HG03196 (cell line): ENCODE measurements around the gene ABCC8.
A peak's percentile ranks its signal among the peaks of the same experiment; 100 is the strongest.

Experiments
- ATAC-seq: cut with Tn5 transposase; IDR thresholded peaks from one replicate; pipeline ENCODE4 v1.9.1; 2021; ENCODE audit not compliant: unreplicated experiment

The ABCC8 gene

GRCh38 chr11:17506314-17506713 lies 29.7 kb upstream of the ABCC8 start:
- no peak for ATAC-seq

DNA sequence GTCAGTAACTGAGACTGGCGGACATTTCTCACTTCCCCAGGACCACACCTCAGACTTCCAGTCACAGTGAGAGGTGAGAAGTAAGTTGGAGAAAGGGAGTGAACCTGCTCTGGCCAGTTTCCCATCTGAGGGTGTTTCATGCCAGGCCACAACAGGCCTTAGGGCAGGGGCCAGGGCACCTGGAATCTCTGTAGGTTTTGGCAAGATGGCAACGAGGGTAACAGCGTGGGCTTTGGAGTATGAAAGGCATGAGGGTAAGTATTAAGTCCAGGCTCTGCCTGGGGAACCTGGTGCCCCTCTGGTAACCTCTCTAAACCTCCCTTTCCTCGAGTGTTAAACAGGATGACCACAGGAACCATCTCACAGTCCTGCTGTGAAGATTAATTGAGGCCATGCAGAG lies 28.5 kb upstream of the ABCC8 start:
- no peak for ATAC-seq

GRCh38 chr11:17504330-17505107 lies 27.9 kb upstream of the ABCC8 start:
- ATAC-seq = peak; percentile 56

DNA sequence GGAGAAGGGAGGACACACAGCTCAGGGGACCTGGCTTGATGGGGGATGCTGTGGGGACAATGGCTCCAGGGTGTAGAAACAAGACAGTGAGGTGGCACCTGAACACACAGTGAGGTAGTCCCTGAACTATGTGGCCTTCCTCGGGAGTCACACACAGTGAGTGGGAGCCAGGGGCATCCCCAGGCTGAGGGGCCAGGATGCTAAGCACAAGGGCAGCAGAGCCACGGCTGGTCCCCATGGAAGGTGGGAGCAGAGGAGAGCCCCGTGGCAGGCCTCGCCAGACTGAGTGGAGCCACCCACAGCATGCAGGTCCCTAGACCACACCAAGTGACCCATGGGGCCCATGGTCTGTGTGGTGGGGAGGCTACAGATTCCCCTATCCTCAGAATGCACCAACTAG lies 26.0 kb upstream of the ABCC8 start:
- no peak for ATAC-seq

DNA sequence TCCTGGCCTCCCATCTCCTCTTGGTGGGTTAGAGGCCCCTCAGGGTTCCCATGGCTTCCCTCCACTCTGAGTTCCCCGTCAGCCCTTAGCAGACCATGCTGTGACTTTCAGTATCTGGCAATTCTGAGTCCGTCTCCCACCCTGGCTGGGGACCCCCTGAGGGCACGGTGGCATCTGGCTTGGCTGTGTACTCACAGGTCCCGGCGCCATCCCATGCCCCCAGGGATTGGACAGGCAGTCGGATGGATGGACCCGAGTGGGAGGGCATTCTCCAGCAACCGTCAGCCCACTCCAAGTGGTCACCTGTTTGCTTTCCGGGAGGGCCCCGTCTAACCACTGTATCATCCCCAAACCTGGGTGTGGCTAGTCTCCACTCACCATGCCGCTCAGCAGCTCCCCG lies 24.0 kb upstream of the ABCC8 start:
- ATAC-seq = no peak

GRCh38 chr11:17498475-17498874 lies 21.8 kb upstream of the ABCC8 start:
- no peak for ATAC-seq

GRCh38 chr11:17498058-17498457 lies 21.4 kb upstream of the ABCC8 start:
- no peak for ATAC-seq

GRCh38 chr11:17496406-17496805 lies 19.8 kb upstream of the ABCC8 start:
- no peak for ATAC-seq

GRCh38 chr11:17494019-17494418 lies 17.4 kb upstream of the ABCC8 start:
- ATAC-seq = no peak

DNA sequence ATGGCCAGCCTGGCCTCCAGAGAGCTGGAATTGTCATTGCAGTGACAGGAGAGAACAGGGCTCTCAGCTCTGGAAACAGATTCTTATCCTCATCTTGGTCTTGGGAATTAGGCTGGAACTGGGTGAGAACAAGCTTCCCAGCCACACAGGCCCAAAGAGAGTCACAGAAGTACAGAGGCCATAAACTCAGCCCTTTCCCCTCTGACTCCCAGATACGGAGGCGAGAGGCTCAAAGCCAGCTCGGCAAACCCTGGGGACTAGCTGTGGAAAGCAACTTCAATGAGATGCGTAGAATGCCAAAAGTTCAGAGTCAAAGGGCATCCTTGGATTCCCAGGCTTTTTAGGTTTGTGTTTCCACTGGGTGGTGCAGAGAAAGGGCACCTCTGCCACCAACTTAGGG lies 14.3 kb upstream of the ABCC8 start:
- no peak for ATAC-seq

DNA sequence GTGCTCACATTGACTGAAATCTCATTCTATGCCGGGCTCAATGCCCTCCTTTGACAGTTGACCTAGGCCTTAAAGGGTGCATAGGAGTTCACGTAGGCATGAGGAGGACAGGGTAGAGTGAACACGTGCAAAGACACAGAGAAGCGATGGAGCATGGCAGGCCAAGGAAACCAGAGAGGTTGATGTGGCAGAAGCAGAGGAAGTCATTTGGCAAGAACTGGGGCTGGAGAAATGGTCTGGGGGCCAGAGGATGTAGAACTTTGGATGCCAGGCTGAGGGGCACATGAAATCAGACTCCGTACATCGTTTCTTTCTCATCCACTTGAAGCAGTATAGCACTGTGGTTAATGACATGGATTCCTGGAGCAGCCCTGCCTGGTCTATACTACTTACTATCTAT lies 13.6 kb upstream of the ABCC8 start:
- ATAC-seq = no peak

DNA sequence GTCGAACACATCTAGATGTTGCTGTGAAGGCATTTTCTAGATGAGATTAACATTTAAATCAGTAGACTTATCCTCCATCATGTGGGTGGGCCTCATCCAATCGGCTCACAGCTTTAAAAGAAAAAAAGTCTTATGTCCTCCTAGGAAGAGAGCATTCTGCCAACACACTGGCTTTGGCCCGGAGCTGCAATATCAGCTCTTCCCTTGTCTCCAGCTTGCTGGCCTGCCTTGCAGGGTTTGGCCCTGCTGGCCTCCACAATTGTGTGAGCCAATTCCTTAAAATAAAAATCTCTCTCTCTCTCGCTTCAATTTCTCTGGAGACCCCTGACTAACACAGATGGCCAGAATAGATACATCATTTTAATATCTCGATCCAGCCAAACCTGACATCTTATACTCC lies 13.1 kb upstream of the ABCC8 start:
- ATAC-seq = no peak

GRCh38 chr11:17488563-17488962 lies 11.9 kb upstream of the ABCC8 start:
- ATAC-seq = no peak

- ATAC-seq = no peak
Measured at GRCh38 chr11:17486646-17487045, 10.0 kb upstream of the ABCC8 start.

GRCh38 chr11:17483505-17483904 lies 6.9 kb upstream of the ABCC8 start:
- ATAC-seq = no peak

GRCh38 chr11:17481905-17482304 lies 5.3 kb upstream of the ABCC8 start:
- ATAC-seq = no peak

DNA sequence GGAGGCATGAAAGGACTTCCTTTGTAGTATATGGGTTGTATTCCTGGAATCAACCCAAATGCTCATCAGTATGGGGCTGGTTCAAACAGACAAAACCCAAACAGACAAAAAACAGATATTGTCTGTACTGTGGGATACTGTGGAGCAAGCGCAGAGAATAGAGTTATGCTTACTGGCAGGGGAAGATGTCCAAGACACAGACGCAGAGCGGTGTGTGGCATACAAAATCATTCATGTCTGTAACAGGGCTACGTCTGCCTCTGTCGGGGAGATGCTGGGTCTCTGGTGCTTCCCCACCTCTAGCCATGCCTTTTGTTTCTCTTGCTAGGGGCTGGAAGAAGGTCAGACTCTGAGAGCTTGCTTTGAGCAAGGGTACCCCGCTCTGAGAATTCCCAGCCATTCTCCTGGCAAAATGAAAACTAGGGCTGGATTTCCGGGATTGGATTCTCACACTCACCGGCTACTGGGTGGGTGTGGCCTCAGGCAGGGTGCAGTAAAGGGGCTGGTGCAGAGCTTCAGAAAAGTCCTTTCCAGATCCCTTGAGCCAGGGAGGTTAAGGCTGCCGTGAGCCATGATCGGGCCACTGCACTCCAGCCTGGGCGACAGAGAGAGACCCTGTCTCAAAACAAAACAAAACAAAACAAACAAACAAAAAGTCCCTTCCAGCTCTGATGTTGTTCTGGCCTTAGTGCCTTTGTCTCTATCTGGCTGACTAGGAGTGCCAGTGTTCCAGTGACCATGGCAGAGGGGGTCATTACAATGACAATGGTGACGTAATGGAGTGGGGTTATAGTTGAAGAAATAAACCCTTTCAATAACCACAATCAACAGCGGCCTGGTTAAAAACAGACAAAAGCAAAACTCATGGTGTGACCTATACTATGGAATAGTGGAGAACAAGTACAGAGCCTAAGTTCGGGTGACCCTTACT lies 2.9 kb upstream of the ABCC8 start:
- ATAC-seq = no peak

- no peak for ATAC-seq
Measured at GRCh38 chr11:17478070-17478469, 1.4 kb upstream of the ABCC8 start.

DNA sequence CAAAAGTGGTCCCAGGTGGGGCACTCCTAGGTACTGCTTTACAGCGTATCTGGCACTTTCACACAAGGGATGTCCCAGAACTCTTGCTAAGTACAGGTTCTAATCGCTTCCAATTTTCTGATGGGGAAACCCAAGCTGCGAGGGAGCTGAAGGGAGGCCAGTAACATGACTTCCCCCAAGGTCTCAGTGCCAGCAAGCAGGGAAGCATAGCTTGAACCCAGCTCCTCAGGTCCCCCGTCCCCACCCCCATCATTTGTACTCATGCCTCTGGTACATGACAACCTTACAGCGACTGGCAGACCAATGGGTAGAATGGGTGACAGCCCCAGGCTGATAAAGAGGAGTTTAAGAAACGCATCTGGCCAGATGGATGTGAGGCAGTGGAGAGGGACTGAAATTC lies 716 bp upstream of the ABCC8 start:
- ATAC-seq = no peak

- no peak for ATAC-seq
Measured at GRCh38 chr11:17477084-17477333, 364 bp upstream of the ABCC8 start.

GRCh38 chr11:17475666-17476316 lies 854 bp downstream of the ABCC8 start:
- no peak for ATAC-seq
